NCI-H1417 treated with DMSO at 0.1 percent for 48 hours (cell line): Measurements from ENCODE around the gene SNED1.

Experiments used
- DNase-seq: peaks from one replicate; lab custom pipeline; 2025; lab: John Stamatoyannopoulos, UW

Gene SNED1

GRCh38 chr2:240992572-240993291 lies 5.7 kb upstream of the SNED1 start:
- no peak for DNase-seq

DNA sequence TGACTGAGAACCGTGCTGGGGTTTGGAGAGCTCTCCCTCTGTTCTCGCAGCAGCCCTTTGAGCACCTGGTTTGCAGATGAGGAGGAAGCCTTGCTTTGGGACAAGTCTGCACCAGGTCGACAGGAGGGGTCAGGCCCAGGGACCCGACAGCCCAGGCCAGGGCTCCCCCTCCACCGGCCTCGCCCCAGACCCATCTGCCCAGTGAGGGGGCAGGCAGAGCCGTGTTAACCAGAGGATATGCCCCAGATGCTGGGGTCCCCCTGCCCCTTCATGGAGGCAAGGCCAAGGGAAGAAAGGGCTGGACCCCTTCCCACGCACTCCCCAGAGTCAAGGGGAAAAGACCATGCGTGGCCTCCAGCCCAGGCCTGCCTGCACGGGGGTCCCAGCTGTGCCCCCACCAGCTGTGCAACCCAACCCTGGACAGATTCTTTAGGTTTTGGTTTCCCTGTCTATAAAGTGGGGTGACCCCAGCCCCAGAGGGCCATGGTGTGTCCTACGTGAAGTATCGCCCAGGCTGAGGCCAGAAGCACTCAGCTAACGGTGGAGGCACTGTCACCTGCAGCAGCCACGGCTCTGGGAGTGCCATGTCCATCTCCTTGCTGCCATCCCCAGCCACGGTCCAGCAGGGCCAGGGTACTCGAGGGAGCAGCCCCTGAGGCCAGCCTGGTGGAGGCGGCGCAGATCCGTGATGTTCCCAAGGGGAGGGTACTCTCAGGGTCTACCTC lies 4.8 kb upstream of the SNED1 start:
- no peak for DNase-seq

GRCh38 chr2:240994171-240994896 lies 4.1 kb upstream of the SNED1 start:
- DNase-seq, result no peak

GRCh38 chr2:240995041-240996021 lies 3.1 kb upstream of the SNED1 start:
- DNase-seq, result no peak

GRCh38 chr2:240996161-240996833 lies 2.1 kb upstream of the SNED1 start:
- DNase-seq, result no peak

DNA sequence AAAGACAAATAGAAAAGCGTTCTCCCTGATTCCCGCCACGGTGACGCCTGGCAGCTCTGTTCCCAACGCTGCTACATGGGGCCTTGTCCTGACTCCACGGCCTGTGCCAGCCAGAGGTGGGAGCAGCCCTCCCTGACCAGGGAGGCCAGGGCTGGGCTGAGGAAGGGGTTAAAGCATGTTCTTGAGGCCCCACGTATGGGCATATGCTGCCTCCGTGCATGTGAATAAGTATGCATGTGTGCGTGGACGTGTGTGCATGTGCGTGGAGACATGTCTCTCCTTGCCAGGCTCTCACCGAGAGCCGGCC lies 1.6 kb upstream of the SNED1 start:
- DNase-seq, result no peak

- no peak for DNase-seq
Observed at GRCh38 chr2:240997141-240997855, 1.1 kb upstream of the SNED1 start.

DNA sequence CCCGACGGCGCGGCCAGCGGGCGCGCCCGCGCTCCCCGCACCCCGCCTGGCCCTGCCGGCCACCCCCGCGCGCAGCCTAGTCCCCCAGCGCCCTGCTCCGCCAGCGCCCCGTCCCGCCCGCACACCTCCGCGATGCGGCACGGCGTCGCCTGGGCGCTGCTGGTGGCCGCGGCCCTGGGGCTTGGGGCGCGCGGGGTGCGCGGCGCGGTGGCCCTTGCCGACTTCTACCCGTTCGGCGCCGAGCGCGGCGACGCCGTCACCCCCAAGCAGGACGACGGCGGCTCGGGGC lies 232 bp downstream of the SNED1 start:
- no peak for DNase-seq

DNA sequence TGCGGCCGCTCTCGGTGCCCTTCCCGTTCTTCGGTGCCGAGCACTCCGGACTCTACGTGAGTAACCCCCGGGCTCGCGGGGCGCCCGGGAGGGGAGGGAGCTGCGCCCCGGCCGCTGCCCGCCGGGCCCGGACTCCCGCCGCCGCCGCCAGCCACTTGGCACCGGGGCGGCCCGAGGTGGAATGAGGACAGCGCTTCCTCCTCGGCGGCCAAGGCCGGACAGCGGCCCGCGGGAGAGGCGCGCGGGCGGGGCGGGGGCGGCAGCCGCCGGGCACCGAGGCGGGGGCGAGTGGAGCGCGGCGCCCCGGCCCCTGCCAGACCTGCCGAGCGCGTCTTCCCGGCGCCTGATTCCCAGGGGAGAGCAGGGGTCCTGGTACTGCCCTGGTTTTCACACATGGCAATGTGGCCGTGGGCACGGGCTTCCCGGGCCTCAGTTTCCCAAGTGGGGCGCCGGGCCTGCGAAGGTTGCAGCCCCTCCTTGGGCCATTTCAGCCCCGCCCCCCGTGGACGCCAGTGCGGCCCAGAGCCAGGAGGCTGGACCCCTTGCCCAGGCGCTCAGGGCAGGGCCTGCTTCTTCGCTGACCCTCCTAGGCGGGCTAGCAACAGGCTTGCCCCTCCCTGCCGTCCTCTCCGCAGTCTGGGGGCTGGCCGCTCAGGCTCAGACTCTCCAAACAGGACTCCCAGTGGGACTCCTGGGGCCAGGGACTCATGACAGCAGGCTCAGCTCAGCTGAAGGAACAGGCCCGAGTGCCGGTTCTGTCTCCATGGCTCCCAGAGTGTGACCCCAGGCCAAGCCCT lies 775 bp downstream of the SNED1 start:
- no peak for DNase-seq

GRCh38 chr2:240999873-241000541 lies 1.6 kb downstream of the SNED1 start:
- no peak for DNase-seq

GRCh38 chr2:241000831-241001321 lies 2.5 kb downstream of the SNED1 start:
- no peak for DNase-seq

DNA sequence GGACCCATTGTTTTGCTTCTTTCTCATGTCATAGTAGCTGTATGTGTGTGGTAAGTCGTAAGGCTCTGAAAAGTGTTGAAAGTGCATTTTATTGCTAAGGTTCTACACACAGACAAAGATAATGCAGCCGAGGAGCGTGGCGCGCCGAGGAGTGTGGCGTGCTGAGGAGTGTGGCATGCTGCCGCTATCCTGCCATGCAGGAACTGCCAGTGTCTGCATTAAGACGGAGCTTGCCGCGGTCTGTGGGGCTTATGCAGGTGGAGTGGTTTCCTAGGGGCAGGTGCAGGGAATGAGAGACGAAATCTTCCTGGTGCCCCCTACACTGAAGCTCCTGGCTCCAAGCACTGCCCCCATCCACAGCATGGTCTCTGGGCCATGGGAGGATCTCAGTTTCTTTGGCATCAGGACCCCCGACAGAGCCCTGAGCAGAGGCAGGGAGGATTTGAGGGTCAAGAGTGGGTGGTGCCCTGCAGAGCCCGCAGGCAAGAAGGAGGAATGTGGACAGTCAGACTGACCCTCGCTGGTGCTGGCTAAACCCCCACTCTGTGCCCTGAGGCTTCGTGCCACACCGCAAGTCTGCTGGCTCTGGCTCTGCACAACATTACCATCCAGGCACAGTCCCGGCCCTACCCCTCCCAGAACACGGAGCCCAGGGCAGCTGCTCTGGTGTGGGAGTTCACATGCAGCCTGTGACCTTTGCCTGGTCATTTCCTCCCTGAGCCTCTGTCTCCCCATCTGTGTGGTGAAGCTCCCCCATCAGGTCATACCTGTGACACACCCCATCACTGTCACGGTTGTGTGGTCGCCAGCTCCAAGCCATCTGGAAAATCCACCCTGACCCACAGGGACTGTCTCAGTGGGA lies 3.2 kb downstream of the SNED1 start:
- DNase-seq, result no peak

GRCh38 chr2:241002275-241003046 lies 4.0 kb downstream of the SNED1 start:
- no peak for DNase-seq

- no peak for DNase-seq
Observed at GRCh38 chr2:241003047-241003360, 4.6 kb downstream of the SNED1 start.

GRCh38 chr2:241003369-241003768 lies 5.0 kb downstream of the SNED1 start:
- no peak for DNase-seq

- DNase-seq, result no peak
Observed at GRCh38 chr2:241003830-241004564, 5.6 kb downstream of the SNED1 start.

DNA sequence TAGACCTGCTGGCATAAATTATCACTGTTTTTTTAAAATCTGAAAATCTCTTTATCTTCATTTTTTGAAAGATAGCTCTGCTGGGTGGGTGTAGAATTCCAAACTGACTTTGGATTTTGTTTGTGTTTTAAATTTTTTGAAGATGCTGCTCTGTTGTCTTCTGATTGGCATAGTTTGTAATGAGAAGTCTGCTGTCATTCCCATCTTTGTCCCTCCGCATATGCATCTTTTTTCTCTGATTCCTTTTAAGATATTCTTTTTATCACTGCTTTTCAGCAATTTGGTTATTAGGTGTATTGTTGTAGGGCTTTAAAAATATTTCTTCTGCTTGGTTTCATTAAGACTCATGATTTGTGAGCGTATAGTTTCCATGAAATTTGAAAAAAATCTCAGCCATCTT lies 7.2 kb downstream of the SNED1 start:
- no peak for DNase-seq
